ENCODE results near the gene HS6ST1. TPM values are rescaled to one million over a fixed set of nuclear protein-coding genes. Genes with fewer than 3 reads are reported as not detected.

Gene HS6ST1
- total RNA-seq, 3 donors from 2014 or later, result 15.7 to 38.6 (median 29.8) TPM

DNA sequence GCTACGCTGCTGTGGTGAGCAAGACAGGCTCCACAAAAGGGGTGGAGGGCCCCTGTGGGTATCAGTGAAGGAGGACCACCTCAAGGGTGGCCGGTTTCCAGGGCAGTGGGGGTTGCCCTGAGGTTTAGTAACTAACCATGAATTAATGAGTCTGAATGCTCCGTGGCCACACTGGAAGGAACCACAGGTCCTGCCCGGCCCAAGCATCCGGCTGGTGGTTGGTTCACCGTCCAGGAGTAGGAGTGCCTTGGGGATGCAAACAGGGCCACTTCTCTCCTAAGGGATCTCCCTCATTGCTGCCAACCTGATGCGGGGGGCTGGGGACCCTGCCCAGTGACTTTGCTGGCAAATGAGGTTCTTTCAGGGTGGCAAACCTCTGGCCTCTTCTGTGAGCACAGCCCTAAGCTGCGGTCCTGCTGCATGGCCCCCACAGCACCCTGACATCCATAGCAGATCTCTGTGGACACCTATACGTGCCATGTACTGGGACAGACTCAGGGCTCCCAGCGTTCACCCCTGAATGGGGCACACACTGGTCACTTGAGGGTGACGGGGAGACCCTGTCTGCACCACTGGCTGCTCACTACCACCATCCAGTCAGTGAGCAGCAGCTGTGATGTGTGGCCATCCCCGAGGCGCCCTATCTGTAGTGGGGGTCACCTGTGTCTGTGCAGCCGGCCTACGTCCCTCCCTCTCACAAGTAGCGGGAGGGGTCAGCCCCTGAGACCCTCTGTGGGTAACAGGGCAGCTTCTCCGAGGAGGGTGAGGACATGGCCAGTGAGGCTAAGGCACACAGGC lies 41.6 kb downstream of the HS6ST1 start:
- DNase-seq (ENCODE audit: low spot score in 2 of 2), result peak in 1 of 2 donors; percentile 33
- H3K36me3 ChIP-seq, result no peaks in the 10 kb centered on the region
- no peak overlapping the region for H3K27ac ChIP-seq
- TF ChIP-seq POLR2AphosphoS5 (IDR thresholded peaks at IDR 0.05) (no peak), POLR2A (IDR thresholded peaks at IDR 0.05) (no peak)
- TF ChIP-seq, protein P1, sequence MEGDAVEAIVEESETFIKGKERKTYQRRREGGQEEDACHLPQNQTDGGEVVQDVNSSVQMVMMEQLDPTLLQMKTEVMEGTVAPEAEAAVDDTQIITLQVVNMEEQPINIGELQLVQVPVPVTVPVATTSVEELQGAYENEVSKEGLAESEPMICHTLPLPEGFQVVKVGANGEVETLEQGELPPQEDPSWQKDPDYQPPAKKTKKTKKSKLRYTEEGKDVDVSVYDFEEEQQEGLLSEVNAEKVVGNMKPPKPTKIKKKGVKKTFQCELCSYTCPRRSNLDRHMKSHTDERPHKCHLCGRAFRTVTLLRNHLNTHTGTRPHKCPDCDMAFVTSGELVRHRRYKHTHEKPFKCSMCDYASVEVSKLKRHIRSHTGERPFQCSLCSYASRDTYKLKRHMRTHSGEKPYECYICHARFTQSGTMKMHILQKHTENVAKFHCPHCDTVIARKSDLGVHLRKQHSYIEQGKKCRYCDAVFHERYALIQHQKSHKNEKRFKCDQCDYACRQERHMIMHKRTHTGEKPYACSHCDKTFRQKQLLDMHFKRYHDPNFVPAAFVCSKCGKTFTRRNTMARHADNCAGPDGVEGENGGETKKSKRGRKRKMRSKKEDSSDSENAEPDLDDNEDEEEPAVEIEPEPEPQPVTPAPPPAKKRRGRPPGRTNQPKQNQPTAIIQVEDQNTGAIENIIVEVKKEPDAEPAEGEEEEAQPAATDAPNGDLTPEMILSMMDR (IDR thresholded peaks at IDR 0.05), result no peak
- no peak overlapping the region for H3K4me3 ChIP-seq
- H3K27me3 ChIP-seq, result no peaks in the 10 kb centered on the region
- peaks cover 0 to 9% of the 10 kb centered on the region in 2 donors for H3K9me3 ChIP-seq
- H3K4me1 ChIP-seq, result peaks cover 5 to 10% of the 10 kb centered on the region in 2 donors
- intact Hi-C loops (cut with DNase I; ENCODE audit: low total_unique reads), result no loop called here

DNA sequence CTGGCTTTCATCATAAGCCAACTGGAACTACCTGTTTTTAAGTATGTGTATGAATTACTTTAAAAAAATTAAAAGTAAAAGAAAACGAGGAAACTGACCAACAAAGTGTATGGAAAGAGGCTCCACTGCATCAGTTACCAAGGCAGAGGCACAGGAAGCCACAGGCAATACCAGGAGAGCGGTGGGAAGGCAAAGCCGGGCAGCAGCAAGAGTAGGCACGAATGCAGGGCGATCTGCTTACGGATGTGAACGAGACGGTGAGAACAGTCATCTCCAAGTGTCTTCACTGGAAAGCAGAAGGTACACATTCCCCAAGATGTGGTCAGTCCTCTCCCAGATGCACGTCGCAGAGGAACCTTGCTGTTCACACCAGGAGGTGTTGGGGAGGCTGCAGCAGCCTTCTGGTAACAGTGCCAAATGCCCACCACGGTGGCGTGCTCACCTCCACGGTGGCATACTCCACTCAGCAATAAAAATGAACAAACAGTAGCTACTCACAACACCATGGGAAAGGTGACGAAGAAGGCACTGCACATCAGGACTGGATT lies 43.1 kb downstream of the HS6ST1 start:
- DNase-seq (ENCODE audit: low spot score in 2 of 2), result peak in 1 of 2 donors; percentile 35
- H3K4me3 ChIP-seq, result no peak overlapping the region
- H3K27ac ChIP-seq, result no peak overlapping the region
- no peaks in the 10 kb centered on the region for H3K27me3 ChIP-seq
- H3K4me1 ChIP-seq, result peaks cover 0 to 3% of the 10 kb centered on the region in 2 donors
- peaks cover 0 to 9% of the 10 kb centered on the region in 2 donors for H3K9me3 ChIP-seq
- TF ChIP-seq, protein P1 (IDR thresholded peaks at IDR 0.05), result no peak
- no peak for TF ChIP-seq POLR2AphosphoS5 (IDR thresholded peaks at IDR 0.05)
- TF ChIP-seq POLR2A (IDR thresholded peaks at IDR 0.05), result no peak
- intact Hi-C loops (cut with DNase I; ENCODE audit: low total_unique reads), result no loop called here
- no peaks in the 10 kb centered on the region for H3K36me3 ChIP-seq

DNA sequence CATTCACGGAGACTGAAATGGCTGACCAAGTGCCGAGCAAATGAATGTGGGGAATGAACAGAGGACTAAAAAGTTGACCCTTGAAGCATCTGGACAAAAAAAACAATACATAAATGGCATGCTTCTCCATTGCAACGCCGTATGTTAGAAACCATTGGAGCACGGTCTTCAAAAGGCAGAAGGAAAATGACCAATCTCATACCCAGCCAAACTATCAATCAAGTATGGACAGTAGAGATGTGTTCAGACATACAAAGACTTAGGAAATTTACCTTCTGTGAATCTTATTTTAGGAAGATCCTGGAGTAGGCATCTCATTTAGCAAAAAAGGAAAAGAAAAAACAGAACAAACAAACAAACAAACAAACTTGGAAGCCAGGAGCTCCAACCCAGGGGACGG lies 44.5 kb downstream of the HS6ST1 start:
- Histone ChIP-seq H3K9me3 (peaks cover 0 to 9% of the 10 kb centered on the region in 2 donors), H3K4me1 (no peaks in the 10 kb centered on the region), H3K27me3 (no peaks in the 10 kb centered on the region), H3K4me3 (no peak overlapping the region), H3K27ac (no peak overlapping the region), H3K36me3 (no peaks in the 10 kb centered on the region)
- intact Hi-C loops (cut with DNase I; ENCODE audit: low total_unique reads), result no loop called here
- TF ChIP-seq POLR2AphosphoS5 (IDR thresholded peaks at IDR 0.05), result no peak
- TF ChIP-seq, protein P1 (IDR thresholded peaks at IDR 0.05), result no peak
- no peak for TF ChIP-seq POLR2A (IDR thresholded peaks at IDR 0.05)
- DNase-seq (ENCODE audit: low spot score in 2 of 2), result no peak

DNA sequence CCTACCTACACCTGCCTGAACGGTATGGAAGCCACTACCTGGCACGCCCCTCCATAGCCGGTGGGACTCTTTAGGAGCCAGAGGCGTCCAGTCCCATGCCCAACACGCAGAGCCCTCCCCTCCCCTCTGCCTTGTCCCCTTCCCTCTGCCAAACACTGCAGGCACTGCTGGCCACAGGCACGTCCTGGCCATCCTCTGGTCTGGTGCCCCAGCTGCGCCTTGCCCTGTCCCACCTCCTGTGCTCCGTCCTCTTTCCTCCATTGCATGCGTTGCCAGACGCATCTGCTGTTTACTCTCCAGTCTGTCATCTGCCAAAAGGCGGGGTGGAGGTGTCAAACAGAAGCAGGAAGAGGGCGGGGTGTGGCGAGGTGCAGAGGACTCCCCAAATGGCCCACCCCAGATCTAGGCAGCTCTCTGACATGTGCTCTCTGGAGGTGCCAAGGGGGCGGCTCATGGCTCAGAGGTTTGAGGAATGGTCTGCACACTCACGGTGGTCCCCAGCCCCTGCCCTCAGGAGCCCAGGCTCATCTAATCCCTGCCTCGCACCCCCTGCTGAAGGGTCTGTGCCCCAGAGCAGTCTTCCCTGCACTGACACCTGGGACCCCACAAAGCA lies 45.1 kb downstream of the HS6ST1 start:
- intact Hi-C loops (cut with DNase I; ENCODE audit: low total_unique reads), result no loop called here
- Histone ChIP-seq H3K4me1 (no peaks in the 10 kb centered on the region), H3K36me3 (no peaks in the 10 kb centered on the region), H3K9me3 (peaks cover 0 to 9% of the 10 kb centered on the region in 2 donors), H3K27ac (no peak overlapping the region), H3K27me3 (no peaks in the 10 kb centered on the region), H3K4me3 (no peak overlapping the region)
- peak in 1 of 2 donors; percentile 39 for DNase-seq (ENCODE audit: low spot score in 2 of 2)
- TF ChIP-seq POLR2AphosphoS5 (IDR thresholded peaks at IDR 0.05) (no peak), POLR2A (IDR thresholded peaks at IDR 0.05) (no peak)
- TF ChIP-seq, protein P1 (IDR thresholded peaks at IDR 0.05), result no peak
